Endothelial cell of umbilical vein (primary cell): ENCODE data around the gene SUGCT. TPM values are rescaled to one million over a fixed set of nuclear protein-coding genes. Genes with fewer than 3 reads are reported as not detected.

Source experiments
- BruUV-seq: library from RNA; stranded (reverse); fragments of 400-500 nt; replicated peaks from 2 replicates; lab custom pipeline; 2021; lab: Mats Ljungman, UMichigan
- CTCF ChIA-PET: fragments of 300-600, 350-600 bp; sonication (Branson Sonifier 250); formaldehyde crosslinking; loops from one replicate; lab custom pipeline; 2021; ENCODE audit warnings: antibody characterized with exemption, inconsistent platforms; lab: Charles Lee
- POLR2A ChIA-PET: fragments of 300-600, 350-600 bp; sonication (Branson Sonifier 250); formaldehyde crosslinking; loops from one replicate; lab custom pipeline; 2021; ENCODE audit warnings: antibody characterized with exemption, inconsistent platforms; lab: Charles Lee
- DNase-seq: peaks from one replicate; pipeline ENCODE4 v3.0.0-alpha.2; 2011; ENCODE audit warnings: low read depth, low spot score
- FAIRE-seq: peaks from 2 replicates; lab custom pipeline; 2011; peaks lifted over from hg19 to GRCh38; lab: Jason Lieb, UNC
- H2AFZ ChIP-seq: 2 replicates; pipeline ENCODE4 v1.6.0; 2012; ENCODE audit warnings: low read depth, low read length, control low read depth, inconsistent platforms
- H3K27ac ChIP-seq: 2 replicates; pipeline ENCODE4 v1.5.1; 2011; ENCODE audit warnings: low read depth, mild to moderate bottlenecking, control low read depth, low read length, moderate library complexity; ENCODE audit not compliant: insufficient read depth
- H3K27me3 ChIP-seq, 2 experiments: 2 replicates each; pipeline versions ENCODE4 v1.6.0 to v1.6.1; 2011; ENCODE audit warnings: low read length in 2 of 2, mixed read lengths in 1 of 2; ENCODE audit not compliant: control insufficient read depth in 2 of 2, insufficient read depth in 2 of 2
- H3K36me3 ChIP-seq, 2 experiments: 2 replicates in 1 of 2; 3 replicates in 1 of 2; pipeline ENCODE4 v1.5.1; 2011; ENCODE audit warnings: low read length in 2 of 2, mild to moderate bottlenecking in 1 of 2, moderate library complexity in 1 of 2; ENCODE audit not compliant: control insufficient read depth in 2 of 2, insufficient read depth in 2 of 2; ENCODE audit errors: extremely low read depth in 1 of 2
- H3K4me1 ChIP-seq: 3 replicates; pipeline ENCODE4 v1.5.1; 2011; ENCODE audit warnings: mild to moderate bottlenecking, low read length; ENCODE audit not compliant: control insufficient read depth, insufficient read depth; ENCODE audit errors: extremely low read depth
- H3K4me2 ChIP-seq: 2 replicates; pipeline ENCODE4 v1.6.1; 2011; ENCODE audit warnings: low read length, control low read depth, mixed read lengths; ENCODE audit not compliant: insufficient read depth
- H3K4me3 ChIP-seq, 3 experiments: fragments of 200-600 bp in 1 of 3; sonication (generic), shearing (Covaris generic) in 1 of 3; replicated peaks in 1 of 3; 2 replicates each; pipeline ENCODE4 v1.5.1; 2011 to 2016; ENCODE audit warnings: control low read depth in 3 of 3, low read length in 3 of 3, mild to moderate bottlenecking in 2 of 3, inconsistent platforms in 1 of 3, low read depth in 1 of 3, moderate library complexity in 1 of 3; ENCODE audit not compliant: insufficient read depth in 1 of 3
- H3K79me2 ChIP-seq: 2 replicates; pipeline ENCODE4 v1.6.0; 2012; ENCODE audit warnings: low read length, inconsistent platforms; ENCODE audit not compliant: control insufficient read depth, insufficient read depth
- H3K9ac ChIP-seq: replicated peaks from 2 replicates; pipeline ENCODE3; 2011; ENCODE audit warnings: low read length, control low read depth; ENCODE audit not compliant: insufficient read depth; ENCODE audit errors: extremely low read depth
- H3K9me1 ChIP-seq: replicated peaks from 3 replicates; pipeline ENCODE4 v1.6.0; 2011; ENCODE audit warnings: mild to moderate bottlenecking, low read length; ENCODE audit not compliant: control insufficient read depth, insufficient read depth; ENCODE audit errors: extremely low read depth
- H3K9me3 ChIP-seq: replicated peaks from 2 replicates; pipeline ENCODE4 v1.5.1; 2012; ENCODE audit warnings: low read length, inconsistent platforms; ENCODE audit not compliant: control insufficient read depth, insufficient read depth
- H4K20me1 ChIP-seq: replicated peaks from 2 replicates; pipeline ENCODE3; 2011; ENCODE audit warnings: mild to moderate bottlenecking, low read length; ENCODE audit not compliant: control insufficient read depth, insufficient read depth; ENCODE audit errors: extremely low read depth
- EZH2 ChIP-seq: IDR thresholded peaks from 2 replicates; pipeline ENCODE4 v1.6.1; 2012; ENCODE audit warnings: borderline replicate concordance, low read depth, mild to moderate bottlenecking, moderate library complexity, low read length, inconsistent platforms; ENCODE audit not compliant: severe bottlenecking
- FOS ChIP-seq: IDR thresholded peaks from 2 replicates; pipeline ENCODE4 v1.6.1; 2011; ENCODE audit warnings: mild to moderate bottlenecking, low read length, moderate library complexity, borderline replicate concordance; ENCODE audit not compliant: insufficient read depth
- GATA2 ChIP-seq: IDR thresholded peaks from 2 replicates; pipeline ENCODE4 v1.7.0; 2011; ENCODE audit warnings: low read depth, mild to moderate bottlenecking, moderate library complexity, mixed read lengths, low read length; ENCODE audit not compliant: insufficient read length, insufficient read depth
- JUN ChIP-seq: IDR thresholded peaks from 2 replicates; pipeline ENCODE4 v1.6.1; 2011; ENCODE audit warnings: borderline replicate concordance, low read depth; ENCODE audit not compliant: insufficient read length, insufficient read depth
- MYC ChIP-seq: IDR thresholded peaks from one replicate; pipeline ENCODE4 v1.6.1; 2011; ENCODE audit warnings: mild to moderate bottlenecking, low read depth, low read length
- POLR2A ChIP-seq: IDR thresholded peaks from 2 replicates; pipeline ENCODE4 v1.6.1; 2012; ENCODE audit warnings: low read depth, mild to moderate bottlenecking, control low read depth, low read length
- POLR2AphosphoS5 ChIP-seq: IDR thresholded peaks from 2 replicates; pipeline ENCODE4 v1.6.1; 2012; ENCODE audit warnings: low read depth, mild to moderate bottlenecking, control low read depth, low read length, moderate library complexity; ENCODE audit not compliant: insufficient read depth
- dilution Hi-C: fragments of 300-500 bp; cut with MboI; formaldehyde crosslinking; loops from one replicate; pipeline ENCODE4 v1.15.0; 2019; ENCODE audit warnings: low sequenced_read_pairs; ENCODE audit not compliant: extremely low pct_ligation_motif_present
- intact Hi-C: fragments of 100-400 bp; cut with micrococcal nuclease; formaldehyde crosslinking; loops from one replicate; pipeline ENCODE4 v1.10.0; 2022
- polyA plus RNA-seq, 4 experiments: library from polyadenylated mRNA; depleted of rRNA in 3 of 4; stranded (reverse) in 3 of 4; unstranded in 1 of 4; fragments of >200 nt; gene quantifications; 2 replicates each; pipeline versions ENCODE4 v1.2.1 to v1.2.3, GENCODE V29; 2011 to 2012; ENCODE audit warnings: missing spikeins in 1 of 4
- total RNA-seq: library from RNA; stranded (reverse); gene quantifications from 2 replicates; pipeline ENCODE4 v1.2.3, GENCODE V29; 2021
- TF ChIP-seq, protein P1 (sequence below), 2 donors: IDR thresholded peaks; 1 replicate in 1 of 2; 2 replicates in 1 of 2; pipeline ENCODE4 v1.5.1; 2011; ENCODE audit warnings: low read length in 2 of 2, mild to moderate bottlenecking in 2 of 2, moderate library complexity in 2 of 2, control low read depth in 1 of 2, inconsistent platforms in 1 of 2, low read depth in 1 of 2; ENCODE audit not compliant: insufficient read depth in 1 of 2; ENCODE audit errors: extremely low read depth in 1 of 2
- TF ChIP-seq, protein P2 (sequence below): IDR thresholded peaks from 2 replicates; pipeline ENCODE4 v1.6.1; 2011; ENCODE audit not compliant: insufficient read depth, insufficient read length

SUGCT gene
- total and polyA plus RNA-seq, 2 donors (not counting 3 experiments of a cell fraction or from before 2014, with no cell fraction given): 1.2 to 1.4 TPM

DNA sequence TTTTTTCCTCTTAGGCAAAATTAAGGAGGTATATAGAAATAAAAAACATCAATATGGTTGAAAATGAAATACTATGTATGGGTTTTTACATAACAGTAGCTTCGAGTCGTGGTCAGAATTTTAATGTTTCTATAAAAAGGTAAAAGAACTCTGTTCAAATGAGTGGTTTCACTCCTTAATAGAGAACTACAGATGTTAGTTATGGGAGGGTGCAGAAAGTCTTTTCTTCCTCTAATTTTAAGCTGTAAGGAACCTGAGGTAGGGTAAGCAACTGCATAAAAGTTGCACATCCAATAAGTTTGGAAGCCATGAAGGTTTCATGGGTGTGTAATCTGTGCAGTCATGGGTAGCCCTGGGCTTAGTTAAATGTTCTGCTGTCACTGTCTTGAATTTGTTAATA is 141.3 kb downstream of the SUGCT start:
- H3K27me3 ChIP-seq: no peaks in the 10 kb centered on the region
- H3K4me2 ChIP-seq: no peak overlapping the region
- H3K9me1 ChIP-seq: no peaks in the 10 kb centered on the region
- no peak for FAIRE-seq
- no TSS peak for BruUV-seq
- H3K79me2 ChIP-seq: no peaks in the 10 kb centered on the region
- CTCF ChIA-PET: interaction anchor here (1.1 kb wide), 1 partner anchor 16 kb away, joined by 3 read pairs; no protein-coding TSS in a partner anchor
- no peak overlapping the region for H3K4me3 ChIP-seq
- POLR2A ChIA-PET: no interaction called here
- no peak for DNase-seq
- H3K9ac ChIP-seq: no peak overlapping the region
- no peak for TF ChIP-seq JUN
- TF ChIP-seq MYC: no peak
- no peak for TF ChIP-seq EZH2
- TF ChIP-seq POLR2A: no peak
- no peak for TF ChIP-seq POLR2AphosphoS5
- no peak for TF ChIP-seq FOS
- TF ChIP-seq, protein P1, sequence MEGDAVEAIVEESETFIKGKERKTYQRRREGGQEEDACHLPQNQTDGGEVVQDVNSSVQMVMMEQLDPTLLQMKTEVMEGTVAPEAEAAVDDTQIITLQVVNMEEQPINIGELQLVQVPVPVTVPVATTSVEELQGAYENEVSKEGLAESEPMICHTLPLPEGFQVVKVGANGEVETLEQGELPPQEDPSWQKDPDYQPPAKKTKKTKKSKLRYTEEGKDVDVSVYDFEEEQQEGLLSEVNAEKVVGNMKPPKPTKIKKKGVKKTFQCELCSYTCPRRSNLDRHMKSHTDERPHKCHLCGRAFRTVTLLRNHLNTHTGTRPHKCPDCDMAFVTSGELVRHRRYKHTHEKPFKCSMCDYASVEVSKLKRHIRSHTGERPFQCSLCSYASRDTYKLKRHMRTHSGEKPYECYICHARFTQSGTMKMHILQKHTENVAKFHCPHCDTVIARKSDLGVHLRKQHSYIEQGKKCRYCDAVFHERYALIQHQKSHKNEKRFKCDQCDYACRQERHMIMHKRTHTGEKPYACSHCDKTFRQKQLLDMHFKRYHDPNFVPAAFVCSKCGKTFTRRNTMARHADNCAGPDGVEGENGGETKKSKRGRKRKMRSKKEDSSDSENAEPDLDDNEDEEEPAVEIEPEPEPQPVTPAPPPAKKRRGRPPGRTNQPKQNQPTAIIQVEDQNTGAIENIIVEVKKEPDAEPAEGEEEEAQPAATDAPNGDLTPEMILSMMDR (IDR thresholded peaks at IDR 0.05; ENCODE audit: extremely low read depth in 1 of 2, insufficient read depth in 1 of 2, low read depth in 1 of 2, low read length in 2 of 2): no peak
- TF ChIP-seq, protein P2, sequence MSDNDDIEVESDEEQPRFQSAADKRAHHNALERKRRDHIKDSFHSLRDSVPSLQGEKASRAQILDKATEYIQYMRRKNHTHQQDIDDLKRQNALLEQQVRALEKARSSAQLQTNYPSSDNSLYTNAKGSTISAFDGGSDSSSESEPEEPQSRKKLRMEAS: no peak
- no peak for TF ChIP-seq GATA2
- no peak overlapping the region for H2AFZ ChIP-seq
- H3K36me3 ChIP-seq: no peaks in the 10 kb centered on the region
- H3K9me3 ChIP-seq: no peaks in the 10 kb centered on the region
- H4K20me1 ChIP-seq: no peaks in the 10 kb centered on the region
- intact Hi-C loops (no loop called here), dilution Hi-C loops (no loop called here)
- H3K27ac ChIP-seq: no peak overlapping the region
- H3K4me1 ChIP-seq: no peaks in the 10 kb centered on the region
